Measurements from ENCODE around the gene YTHDF1. TPM values are rescaled to one million over a fixed set of nuclear protein-coding genes. Genes with fewer than 3 reads are reported as not detected.

YTHDF1 gene
- total and polyA plus RNA-seq, 2 donors from 2014 or later: 21.9 to 43.1 TPM

DNA sequence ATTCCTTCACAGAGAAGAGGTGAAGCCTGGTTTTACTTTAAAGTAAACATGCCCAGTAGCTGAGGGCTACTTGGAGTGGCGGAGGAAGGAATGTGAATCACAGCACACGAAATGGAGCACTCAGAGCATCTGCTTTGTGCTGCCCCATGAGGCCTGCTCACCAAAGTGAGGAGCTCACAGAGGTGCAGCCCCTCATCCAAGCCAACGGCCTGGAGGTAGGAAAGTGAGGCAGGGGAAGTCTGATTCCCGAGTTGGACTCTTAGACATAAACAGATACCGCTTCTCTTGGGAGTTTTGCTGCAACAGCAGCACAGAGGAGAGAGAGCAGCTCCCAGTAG lies 3.6 kb downstream of the YTHDF1 start:
- H3K36me3 ChIP-seq (ENCODE audit: control insufficient read depth in 2 of 3, insufficient read depth in 3 of 3, low read length in 3 of 3): peaks cover 8 to 36% (median 26%) of the 10 kb centered on the region in 3 donors
- FAIRE-seq (no peak), DNase-seq (peak in 1 of 5 donors; percentile 21)
- H3K27me3 ChIP-seq (ENCODE audit: control insufficient read depth, insufficient read depth, low read length): no peaks in the 10 kb centered on the region
- TF ChIP-seq, protein P1, sequence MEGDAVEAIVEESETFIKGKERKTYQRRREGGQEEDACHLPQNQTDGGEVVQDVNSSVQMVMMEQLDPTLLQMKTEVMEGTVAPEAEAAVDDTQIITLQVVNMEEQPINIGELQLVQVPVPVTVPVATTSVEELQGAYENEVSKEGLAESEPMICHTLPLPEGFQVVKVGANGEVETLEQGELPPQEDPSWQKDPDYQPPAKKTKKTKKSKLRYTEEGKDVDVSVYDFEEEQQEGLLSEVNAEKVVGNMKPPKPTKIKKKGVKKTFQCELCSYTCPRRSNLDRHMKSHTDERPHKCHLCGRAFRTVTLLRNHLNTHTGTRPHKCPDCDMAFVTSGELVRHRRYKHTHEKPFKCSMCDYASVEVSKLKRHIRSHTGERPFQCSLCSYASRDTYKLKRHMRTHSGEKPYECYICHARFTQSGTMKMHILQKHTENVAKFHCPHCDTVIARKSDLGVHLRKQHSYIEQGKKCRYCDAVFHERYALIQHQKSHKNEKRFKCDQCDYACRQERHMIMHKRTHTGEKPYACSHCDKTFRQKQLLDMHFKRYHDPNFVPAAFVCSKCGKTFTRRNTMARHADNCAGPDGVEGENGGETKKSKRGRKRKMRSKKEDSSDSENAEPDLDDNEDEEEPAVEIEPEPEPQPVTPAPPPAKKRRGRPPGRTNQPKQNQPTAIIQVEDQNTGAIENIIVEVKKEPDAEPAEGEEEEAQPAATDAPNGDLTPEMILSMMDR (IDR thresholded peaks at IDR 0.05; ENCODE audit: borderline replicate concordance, extremely low read depth, insufficient read depth): no peak
- H3K27ac ChIP-seq (ENCODE audit: low read depth in 2 of 2, low read length in 2 of 2): no peak overlapping the region
- intact Hi-C loops (cut with DNase I): no loop called here
- no peak overlapping the region for H3K4me3 ChIP-seq (ENCODE audit: low read length in 3 of 3)
- H3K9ac ChIP-seq (ENCODE audit: low read length in 3 of 3): no peak overlapping the region
- peaks cover 0 to 30% (median 4%) of the 10 kb centered on the region in 3 donors for H3K4me1 ChIP-seq (ENCODE audit: control insufficient read depth in 2 of 3, insufficient read depth in 2 of 3, low read depth in 1 of 3, low read length in 3 of 3)
- no peaks in the 10 kb centered on the region for H3K9me3 ChIP-seq (ENCODE audit: control insufficient read depth in 2 of 3, insufficient read depth in 1 of 3, low read length in 3 of 3)

DNA sequence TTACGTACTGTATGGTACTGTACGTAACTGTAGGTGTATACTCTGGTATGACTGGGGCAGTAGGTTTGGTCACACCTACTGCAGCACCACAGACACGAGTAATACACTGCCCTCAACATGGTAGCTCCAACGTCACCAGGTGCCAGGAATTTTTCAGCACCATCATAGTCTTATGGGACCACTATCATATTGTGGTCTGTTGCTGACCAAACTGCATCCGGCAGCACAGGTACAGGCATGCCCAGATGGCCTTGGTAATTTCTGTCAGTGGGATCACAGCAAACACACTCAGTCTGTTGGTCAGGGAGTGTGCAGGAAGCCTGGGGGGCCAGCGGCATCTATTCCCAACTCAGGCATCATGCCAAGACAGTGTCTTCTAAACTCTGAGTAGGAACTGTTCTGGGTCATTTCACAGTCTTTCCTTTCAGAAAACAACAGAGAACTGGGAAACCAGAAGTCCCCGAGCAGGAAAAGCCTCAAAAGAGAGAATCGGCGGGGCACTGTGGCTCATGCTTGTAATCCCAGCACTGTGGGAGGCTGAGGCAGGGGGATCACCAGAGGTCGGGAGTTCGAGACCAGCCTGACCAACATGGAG lies 5.8 kb downstream of the YTHDF1 start:
- Histone ChIP-seq H3K4me1 (ENCODE audit: control insufficient read depth in 2 of 3, insufficient read depth in 2 of 3, low read depth in 1 of 3, low read length in 3 of 3) (peaks cover 0 to 25% (median 4%) of the 10 kb centered on the region in 3 donors), H3K36me3 (ENCODE audit: control insufficient read depth in 2 of 3, insufficient read depth in 3 of 3, low read length in 3 of 3) (peaks cover 11 to 46% (median 29%) of the 10 kb centered on the region in 3 donors)
- intact Hi-C loops (cut with DNase I): no loop called here

DNA sequence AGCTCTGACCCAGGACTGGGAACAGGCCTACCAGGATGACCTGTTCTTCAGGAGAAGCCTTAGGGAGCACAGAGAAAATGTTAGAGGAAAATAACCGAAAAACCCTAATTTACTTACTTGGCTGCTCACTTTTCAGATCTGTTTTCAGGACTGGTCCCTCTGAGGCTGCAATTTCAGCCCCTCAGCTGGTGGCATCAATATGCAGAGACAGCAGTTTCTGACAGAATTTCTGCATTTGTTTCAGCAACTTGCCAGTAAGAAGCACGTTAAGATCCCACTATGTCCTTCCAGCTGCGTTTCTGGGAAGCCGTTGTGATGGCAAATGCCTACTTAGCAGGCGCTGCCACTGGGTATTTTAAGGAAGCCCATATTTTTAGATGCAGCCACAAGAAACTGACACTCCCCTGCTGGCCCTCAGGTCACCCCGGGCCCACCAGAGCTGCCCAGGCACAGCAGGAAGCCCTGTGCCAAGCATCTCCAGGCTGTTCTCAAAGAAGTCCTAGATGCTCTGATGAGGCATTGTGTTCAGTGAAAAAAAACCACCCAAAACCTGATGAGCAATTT lies 7.5 kb downstream of the YTHDF1 start:
- H3K27ac ChIP-seq (ENCODE audit: low read depth in 2 of 2, low read length in 2 of 2): no peak overlapping the region
- no peaks in the 10 kb centered on the region for H3K27me3 ChIP-seq (ENCODE audit: control insufficient read depth, insufficient read depth, low read length)
- H3K36me3 ChIP-seq (ENCODE audit: control insufficient read depth in 2 of 3, insufficient read depth in 3 of 3, low read length in 3 of 3): peaks cover 11 to 57% (median 39%) of the 10 kb centered on the region in 3 donors
- peak in 1 of 5 donors; percentile 41 for DNase-seq
- peaks cover 0 to 15% (median 4%) of the 10 kb centered on the region in 3 donors for H3K4me1 ChIP-seq (ENCODE audit: control insufficient read depth in 2 of 3, insufficient read depth in 2 of 3, low read depth in 1 of 3, low read length in 3 of 3)
- FAIRE-seq: no peak
- no peaks in the 10 kb centered on the region for H3K9me3 ChIP-seq (ENCODE audit: control insufficient read depth in 2 of 3, insufficient read depth in 1 of 3, low read length in 3 of 3)
- no peak overlapping the region for H3K4me3 ChIP-seq (ENCODE audit: low read length in 3 of 3)
- H3K9ac ChIP-seq (ENCODE audit: low read length in 3 of 3): no peak overlapping the region
- TF ChIP-seq, protein P1 (IDR thresholded peaks at IDR 0.05; ENCODE audit: borderline replicate concordance, extremely low read depth, insufficient read depth): no peak
- intact Hi-C loops (cut with DNase I): no loop called here

More for the DNA sequence above, 5.8 kb downstream of the YTHDF1 start:
- no peaks in the 10 kb centered on the region for H3K27me3 ChIP-seq (ENCODE audit: control insufficient read depth, insufficient read depth, low read length)
- FAIRE-seq (no peak), DNase-seq (peak in 1 of 5 donors; percentile 17)
- H3K9me3 ChIP-seq (ENCODE audit: control insufficient read depth in 2 of 3, insufficient read depth in 1 of 3, low read length in 3 of 3): no peaks in the 10 kb centered on the region
- no peak overlapping the region for H3K4me3 ChIP-seq (ENCODE audit: low read length in 3 of 3)
- TF ChIP-seq, protein P1 (IDR thresholded peaks at IDR 0.05; ENCODE audit: borderline replicate concordance, extremely low read depth, insufficient read depth): no peak
- no peak overlapping the region for H3K27ac ChIP-seq (ENCODE audit: low read depth in 2 of 2, low read length in 2 of 2)
- H3K9ac ChIP-seq (ENCODE audit: low read length in 3 of 3): no peak overlapping the region
